Activated T-cell treated with anti-CD3 and anti-CD28 coated beads, Interleukin-2, amount 50 U/mL, for 72 hours (primary cell): ENCODE data around the gene EPHB1. TPM values are rescaled to one million over a fixed set of nuclear protein-coding genes. Genes with fewer than 3 reads are reported as not detected.
A peak's percentile ranks its signal among the peaks of the same experiment; 100 is the strongest.
"Not testable (repeated sequence)": the region's sequence is repeated elsewhere in the genome, so short reads cannot be mapped to it uniquely, and the experiment has no call there.

Source experiments
- ATAC-seq, 2 donors: fragments of 150-1000 bp; cut with Tn5 transposase; replicated peaks in 1 of 2; 2 replicates each; pipeline ENCODE4 v1.10.0; 2021; ENCODE audit warnings: moderate library complexity in 2 of 2, mild to moderate bottlenecking in 1 of 2
- DNase-seq, 2 donors: peaks; one replicate each; pipeline ENCODE4 v3.0.0; 2021 to 2022; ENCODE audit warnings: mixed read lengths in 1 of 2
- H3K27ac Mint-ChIP-seq: one replicate; pipeline ENCODE4 v1.8.0; 2022; ENCODE audit warnings: mild to moderate bottlenecking, moderate library complexity, mixed read lengths
- H3K27me3 Mint-ChIP-seq: one replicate; pipeline ENCODE4 v1.8.0; 2022; ENCODE audit warnings: low read depth, mixed read lengths
- H3K36me3 Mint-ChIP-seq, 2 donors: one replicate each; pipeline ENCODE4 v1.8.0; 2022; ENCODE audit warnings: mixed read lengths in 2 of 2, mild to moderate bottlenecking in 1 of 2; ENCODE audit not compliant: insufficient read depth in 2 of 2
- H3K4me1 Mint-ChIP-seq: one replicate; pipeline ENCODE4 v1.8.0; 2022; ENCODE audit warnings: low read depth, mixed read lengths
- H3K4me3 Mint-ChIP-seq, 2 donors: one replicate each; pipeline ENCODE4 v1.8.0; 2022; ENCODE audit warnings: mild to moderate bottlenecking in 2 of 2, mixed read lengths in 2 of 2, moderate library complexity in 2 of 2
- H3K9me3 Mint-ChIP-seq, 2 donors: one replicate each; pipeline ENCODE4 v1.8.0; 2022; ENCODE audit warnings: mixed read lengths in 2 of 2
- total RNA-seq, 2 donors: library from RNA; stranded (reverse); gene quantifications; one replicate each; pipeline ENCODE4 v1.2.3, GENCODE V29; 2022

Gene EPHB1
- total RNA-seq, 2 donors from 2014 or later, result 0.43 to 1.3 TPM

DNA sequence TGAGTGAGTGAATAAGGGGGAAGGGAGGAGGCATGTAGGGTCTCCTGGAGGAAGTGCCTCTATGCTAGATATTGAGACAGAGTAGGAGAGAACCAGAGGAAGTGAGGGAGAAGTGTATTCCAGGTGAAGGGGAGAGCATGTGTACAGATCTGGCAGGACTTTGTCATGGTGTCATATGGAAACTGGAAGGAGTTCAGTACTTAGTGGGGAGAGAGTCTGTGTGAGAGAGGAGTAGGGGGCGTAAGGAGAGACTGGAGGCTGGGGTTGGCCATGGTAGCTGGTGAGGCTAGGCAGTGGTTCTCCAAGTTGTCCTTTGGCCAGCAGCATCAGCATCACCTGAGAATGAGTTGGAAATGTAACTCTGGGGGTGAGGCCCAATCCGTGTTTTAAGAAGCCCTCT lies 29.6 kb upstream of the EPHB1 start:
- Mint-ChIP-seq H3K9me3 (no peaks in the 10 kb centered on the region), H3K36me3 (no peaks in the 10 kb centered on the region), H3K27ac (no peak overlapping the region), H3K4me1 (no peaks in the 10 kb centered on the region), H3K27me3 (peaks cover 7% of the 10 kb centered on the region), H3K4me3 (no peak overlapping the region)
- ATAC-seq (no peak), DNase-seq (no peak)

- Mint-ChIP-seq H3K4me1 (no peaks in the 10 kb centered on the region), H3K9me3 (no peaks in the 10 kb centered on the region), H3K27ac (no peak overlapping the region), H3K4me3 (no peak overlapping the region), H3K27me3 (peaks cover 7% of the 10 kb centered on the region), H3K36me3 (no peaks in the 10 kb centered on the region)
- DNase-seq (no peak), ATAC-seq (no peak)
Observed at GRCh38 chr3:134766290-134766689, 28.8 kb upstream of the EPHB1 start.

DNA sequence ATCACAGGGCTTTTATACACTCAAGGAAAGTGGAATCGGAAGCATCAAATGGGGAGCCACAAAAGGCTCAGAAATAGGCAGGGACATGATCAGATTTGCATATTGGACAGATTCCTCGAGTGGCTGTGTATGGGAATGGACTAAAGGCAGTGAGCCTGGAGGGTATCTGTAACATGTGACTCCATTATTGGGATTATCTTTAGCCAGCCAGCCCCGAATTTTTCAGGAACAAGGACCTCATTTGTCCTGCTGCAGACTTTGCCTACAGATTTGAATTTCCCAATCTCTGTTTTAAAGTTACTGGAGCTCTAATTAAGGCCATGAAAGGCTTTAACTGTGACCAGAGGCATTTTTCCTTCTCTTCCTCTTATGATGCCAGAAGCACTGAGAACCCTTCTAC lies 26.9 kb upstream of the EPHB1 start:
- H3K4me3 Mint-ChIP-seq, result no peak overlapping the region
- no peak for DNase-seq
- H3K27ac Mint-ChIP-seq, result no peak overlapping the region
- ATAC-seq, result no peak
- H3K9me3 Mint-ChIP-seq, result no peaks in the 10 kb centered on the region
- H3K27me3 Mint-ChIP-seq, result peaks cover 7% of the 10 kb centered on the region
- no peaks in the 10 kb centered on the region for H3K36me3 Mint-ChIP-seq
- no peaks in the 10 kb centered on the region for H3K4me1 Mint-ChIP-seq

GRCh38 chr3:134768837-134769236 lies 26.2 kb upstream of the EPHB1 start:
- no peaks in the 10 kb centered on the region for H3K4me1 Mint-ChIP-seq
- peaks cover 7% of the 10 kb centered on the region for H3K27me3 Mint-ChIP-seq
- H3K27ac Mint-ChIP-seq, result no peak overlapping the region
- H3K36me3 Mint-ChIP-seq, result no peaks in the 10 kb centered on the region
- H3K4me3 Mint-ChIP-seq, result no peak overlapping the region
- ATAC-seq (no peak), DNase-seq (no peak)
- no peaks in the 10 kb centered on the region for H3K9me3 Mint-ChIP-seq

DNA sequence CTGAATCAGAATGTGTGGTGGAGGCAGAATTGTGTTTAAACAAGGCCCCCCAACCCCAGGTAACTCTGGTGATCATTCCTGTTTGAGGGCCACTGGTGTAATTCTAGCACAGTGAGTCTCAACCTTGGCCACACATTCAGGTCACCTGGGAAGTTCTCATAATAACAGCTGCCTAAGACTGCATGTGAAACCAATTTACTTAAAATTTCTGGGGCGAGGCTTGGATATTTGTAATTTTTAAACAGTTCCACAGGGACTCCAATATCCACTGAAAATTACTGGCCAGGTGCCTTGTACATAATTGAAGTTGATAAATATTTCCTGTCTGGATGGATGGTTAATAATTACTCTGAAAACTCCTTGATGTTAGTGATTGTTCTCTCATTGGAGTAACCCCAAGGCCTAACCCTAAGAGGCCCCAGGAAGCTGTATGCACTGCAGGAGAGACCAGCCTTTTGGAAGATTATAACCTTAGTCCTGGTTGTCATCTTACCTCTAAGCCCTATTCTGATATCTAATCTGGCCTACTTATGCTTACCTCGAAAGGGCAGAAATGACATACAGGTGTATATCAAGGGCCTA lies 25.7 kb upstream of the EPHB1 start:
- Mint-ChIP-seq H3K36me3 (no peaks in the 10 kb centered on the region), H3K9me3 (no peaks in the 10 kb centered on the region)
- ATAC-seq, result no peak

DNA sequence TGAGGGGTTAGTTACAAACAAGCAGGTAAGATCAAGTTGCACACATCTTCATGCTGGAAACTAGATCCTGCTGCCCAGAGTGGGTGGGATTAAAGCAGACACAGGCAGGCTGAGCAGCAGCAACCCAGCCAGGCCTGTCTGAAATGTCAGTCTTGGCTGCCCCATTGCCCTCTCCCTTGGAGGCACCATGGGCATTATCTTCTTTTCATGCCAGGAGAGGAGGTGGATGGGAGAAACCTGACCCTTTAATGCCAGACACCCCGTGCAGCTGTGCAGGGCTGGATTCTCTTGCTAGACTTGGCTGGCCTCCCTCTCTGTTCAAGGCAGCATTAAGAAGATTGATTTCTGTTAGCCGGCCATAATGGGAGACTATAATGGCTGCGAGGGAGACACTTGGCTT lies 23.0 kb upstream of the EPHB1 start:
- Mint-ChIP-seq H3K36me3 (no peaks in the 10 kb centered on the region), H3K9me3 (no peaks in the 10 kb centered on the region), H3K4me1 (no peaks in the 10 kb centered on the region), H3K4me3 (no peak overlapping the region), H3K27me3 (peaks cover 6% of the 10 kb centered on the region), H3K27ac (no peak overlapping the region)
- DNase-seq (no peak), ATAC-seq (no peak)

More for the DNA sequence above, 25.7 kb upstream of the EPHB1 start:
- H3K27me3 Mint-ChIP-seq, result peaks cover 7% of the 10 kb centered on the region
- no peak for DNase-seq
- H3K27ac Mint-ChIP-seq, result no peak overlapping the region
- no peaks in the 10 kb centered on the region for H3K4me1 Mint-ChIP-seq
- no peak overlapping the region for H3K4me3 Mint-ChIP-seq

DNA sequence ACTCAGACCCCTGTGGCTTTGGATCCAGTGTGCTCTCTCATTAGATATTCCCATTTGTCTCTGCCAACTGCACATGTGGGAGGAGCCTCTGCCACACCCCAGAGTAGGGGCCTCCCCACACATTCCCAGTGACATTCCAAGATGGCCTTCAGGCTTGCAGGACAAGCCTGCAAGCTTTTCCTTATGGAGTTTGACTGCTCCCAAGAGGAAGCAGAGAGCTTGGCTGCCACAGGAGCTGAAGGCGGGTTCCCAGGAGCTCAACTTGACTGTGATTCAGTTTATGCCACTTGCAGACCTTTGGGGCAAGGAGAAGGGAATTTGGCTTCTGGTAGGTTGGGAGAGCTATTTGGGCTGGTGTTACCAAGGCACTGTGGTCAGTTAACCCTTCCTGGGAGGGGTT lies 22.5 kb upstream of the EPHB1 start:
- Mint-ChIP-seq H3K36me3 (no peaks in the 10 kb centered on the region), H3K27me3 (peaks cover 6% of the 10 kb centered on the region), H3K27ac (no peak overlapping the region), H3K4me1 (no peaks in the 10 kb centered on the region), H3K4me3 (no peak overlapping the region), H3K9me3 (no peaks in the 10 kb centered on the region)
- ATAC-seq (no peak), DNase-seq (no peak)

DNA sequence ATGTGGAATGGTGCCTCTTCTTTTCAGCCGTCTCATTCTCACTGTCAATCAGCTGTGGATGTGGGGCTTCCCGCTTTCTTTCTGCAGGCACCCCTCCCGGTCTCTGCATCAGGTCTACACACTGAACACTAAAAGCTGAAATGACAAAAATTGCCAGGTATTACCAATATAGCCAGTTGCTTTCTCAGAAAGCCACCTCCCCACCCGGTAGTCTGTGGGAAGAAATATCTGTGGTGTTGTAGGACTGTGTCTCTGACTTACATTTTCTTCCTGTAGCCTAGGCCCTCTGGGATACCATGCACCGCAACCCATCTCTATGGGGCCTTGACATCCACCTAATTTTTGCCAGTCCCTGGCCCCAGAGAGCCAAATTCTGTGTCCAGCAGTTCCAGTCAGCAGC lies 19.2 kb upstream of the EPHB1 start:
- Mint-ChIP-seq H3K4me3 (no peak overlapping the region), H3K27me3 (peaks cover 6% of the 10 kb centered on the region), H3K36me3 (no peaks in the 10 kb centered on the region), H3K9me3 (no peaks in the 10 kb centered on the region), H3K27ac (no peak overlapping the region), H3K4me1 (no peaks in the 10 kb centered on the region)
- no peak for DNase-seq
- peak in 1 of 2 donors; percentile 9 for ATAC-seq

- no peak overlapping the region for H3K4me3 Mint-ChIP-seq
- H3K36me3 Mint-ChIP-seq, result no peaks in the 10 kb centered on the region
- DNase-seq (no peak), ATAC-seq (no peak)
- H3K27ac Mint-ChIP-seq, result no peak overlapping the region
- no peaks in the 10 kb centered on the region for H3K4me1 Mint-ChIP-seq
- peaks cover 6% of the 10 kb centered on the region for H3K27me3 Mint-ChIP-seq
- no peaks in the 10 kb centered on the region for H3K9me3 Mint-ChIP-seq
Observed at GRCh38 chr3:134776518-134776917, 18.5 kb upstream of the EPHB1 start.

- Mint-ChIP-seq H3K36me3 (no peaks in the 10 kb centered on the region), H3K4me3 (no peak overlapping the region), H3K4me1 (no peaks in the 10 kb centered on the region), H3K27ac (no peak overlapping the region), H3K27me3 (peaks cover 6% of the 10 kb centered on the region), H3K9me3 (no peaks in the 10 kb centered on the region)
- no peak for DNase-seq
- ATAC-seq, result no peak
Observed at GRCh38 chr3:134777341-134777740, 17.7 kb upstream of the EPHB1 start.

DNA sequence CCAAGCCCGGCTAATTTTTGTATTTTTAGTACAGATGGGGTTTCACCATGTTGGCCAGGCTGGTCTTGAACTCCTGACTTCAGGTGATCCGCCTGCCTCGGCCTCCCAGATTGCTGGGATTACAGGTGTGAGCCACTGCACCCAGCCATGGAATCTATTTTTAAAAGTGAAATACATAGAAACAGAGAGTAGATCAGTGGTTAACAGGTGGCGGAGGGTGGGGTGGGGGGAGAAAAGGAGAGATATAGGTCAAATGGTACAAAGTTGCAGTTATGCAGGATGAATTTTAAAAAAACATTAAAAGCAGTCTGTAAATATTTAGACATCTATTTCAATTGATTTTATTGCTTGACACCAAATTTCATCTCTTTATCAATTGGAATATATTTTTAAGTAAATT lies 6.8 kb upstream of the EPHB1 start:
- H3K27me3 Mint-ChIP-seq, result peaks cover 50% of the 10 kb centered on the region
- not testable (repeated sequence) for H3K9me3 Mint-ChIP-seq, ATAC-seq, H3K4me3 Mint-ChIP-seq, H3K36me3 Mint-ChIP-seq, DNase-seq, H3K27ac Mint-ChIP-seq, H3K4me1 Mint-ChIP-seq

- Mint-ChIP-seq H3K27ac (no peak overlapping the region), H3K36me3 (no peaks in the 10 kb centered on the region), H3K4me1 (peaks cover 2% of the 10 kb centered on the region), H3K27me3 (peaks cover 67% of the 10 kb centered on the region), H3K4me3 (no peak overlapping the region), H3K9me3 (peaks cover 0 to 2% of the 10 kb centered on the region in 2 donors)
- ATAC-seq (no peak), DNase-seq (no peak)
Observed at GRCh38 chr3:134790065-134790464, 5.0 kb upstream of the EPHB1 start.

- Mint-ChIP-seq H3K4me3 (no peak overlapping the region), H3K9me3 (peaks cover 0 to 2% of the 10 kb centered on the region in 2 donors), H3K36me3 (no peaks in the 10 kb centered on the region), H3K4me1 (peaks cover 7% of the 10 kb centered on the region), H3K27me3 (peaks cover 68% of the 10 kb centered on the region), H3K27ac (no peak overlapping the region)
- no peak for DNase-seq
- no peak for ATAC-seq
Observed at GRCh38 chr3:134791992-134792391, 3.1 kb upstream of the EPHB1 start.

- no peak for ATAC-seq
- H3K4me1 Mint-ChIP-seq, result peaks cover 14% of the 10 kb centered on the region
Observed at GRCh38 chr3:134792700-134793099, 2.4 kb upstream of the EPHB1 start.

More at GRCh38 chr3:134792700-134793099, 2.4 kb upstream of the EPHB1 start:
- Mint-ChIP-seq H3K36me3 (no peaks in the 10 kb centered on the region), H3K4me3 (no peak overlapping the region), H3K9me3 (no peaks in the 10 kb centered on the region), H3K27me3 (peaks cover 68% of the 10 kb centered on the region), H3K27ac (no peak overlapping the region)
- DNase-seq, result no peak
